ENCODE data around the gene MAGEB6B.
"Not testable (repeated sequence)": the region's sequence is repeated elsewhere in the genome, so short reads cannot be mapped to it uniquely, and the experiment has no call there.

The MAGEB6B gene

GRCh38 chrX:26203561-26203960 is 43.2 kb downstream of the MAGEB6B start:
- Histone ChIP-seq H3K79me2 (ENCODE audit: insufficient read depth, low read length) (no peaks in the 10 kb centered on the region), H3K4me1 (ENCODE audit: insufficient read depth, low read length) (no peaks in the 10 kb centered on the region), H3K9me3 (ENCODE audit: insufficient read depth, low read length, severe bottlenecking) (no peaks in the 10 kb centered on the region), H3K4me2 (ENCODE audit: insufficient read depth, low read length) (no peak overlapping the region), H4K20me1 (ENCODE audit: insufficient read depth, low read length) (no peaks in the 10 kb centered on the region), H3K4me3 (ENCODE audit: low read depth in 1 of 2, low read length in 2 of 2) (no peak overlapping the region), H3K36me3 (ENCODE audit: insufficient read depth, low read length) (no peaks in the 10 kb centered on the region), H2AFZ (ENCODE audit: low read depth, low read length) (no peak overlapping the region), H3K9ac (ENCODE audit: low read depth, low read length) (no peak overlapping the region), H3K27me3 (ENCODE audit: insufficient read depth, low read length, poor library complexity) (no peaks in the 10 kb centered on the region), H3K27ac (ENCODE audit: low read length) (no peak overlapping the region)
- no peak for TF ChIP-seq EZH2 (IDR thresholded peaks at IDR 0.05; ENCODE audit: borderline replicate concordance, low read depth, low read length, severe bottlenecking)
- TF ChIP-seq CTCF (IDR thresholded peaks at IDR 0.05; ENCODE audit: borderline replicate concordance, extremely low read depth, low read length, poor library complexity, severe bottlenecking), result no peak
- ATAC-seq (ENCODE audit: insufficient read depth, low read depth) (no peak), DNase-seq (no peak)

GRCh38 chrX:26204717-26205116 is 44.3 kb downstream of the MAGEB6B start:
- not testable (repeated sequence) for H3K4me2 ChIP-seq (ENCODE audit: insufficient read depth, low read length); H2AFZ ChIP-seq (ENCODE audit: low read depth, low read length); H4K20me1 ChIP-seq (ENCODE audit: insufficient read depth, low read length); H3K27me3 ChIP-seq (ENCODE audit: insufficient read depth, low read length, poor library complexity); H3K4me3 ChIP-seq (ENCODE audit: low read depth in 1 of 2, low read length in 2 of 2); H3K27ac ChIP-seq (ENCODE audit: low read length); H3K36me3 ChIP-seq (ENCODE audit: insufficient read depth, low read length); H3K9me3 ChIP-seq (ENCODE audit: insufficient read depth, low read length, severe bottlenecking); H3K9ac ChIP-seq (ENCODE audit: low read depth, low read length); H3K79me2 ChIP-seq (ENCODE audit: insufficient read depth, low read length); DNase-seq; ATAC-seq (ENCODE audit: insufficient read depth, low read depth); H3K4me1 ChIP-seq (ENCODE audit: insufficient read depth, low read length)

- no peak overlapping the region for H3K4me2 ChIP-seq (ENCODE audit: insufficient read depth, low read length)
- no peak overlapping the region for H3K27ac ChIP-seq (ENCODE audit: low read length)
- no peaks in the 10 kb centered on the region for H3K27me3 ChIP-seq (ENCODE audit: insufficient read depth, low read length, poor library complexity)
- DNase-seq (no peak), ATAC-seq (ENCODE audit: insufficient read depth, low read depth) (no peak)
- H3K79me2 ChIP-seq (ENCODE audit: insufficient read depth, low read length), result no peaks in the 10 kb centered on the region
- TF ChIP-seq CTCF (IDR thresholded peaks at IDR 0.05; ENCODE audit: borderline replicate concordance, extremely low read depth, low read length, poor library complexity, severe bottlenecking), result no peak
- H3K9me3 ChIP-seq (ENCODE audit: insufficient read depth, low read length, severe bottlenecking), result no peaks in the 10 kb centered on the region
- no peaks in the 10 kb centered on the region for H3K36me3 ChIP-seq (ENCODE audit: insufficient read depth, low read length)
- H2AFZ ChIP-seq (ENCODE audit: low read depth, low read length), result no peak overlapping the region
- H4K20me1 ChIP-seq (ENCODE audit: insufficient read depth, low read length), result no peaks in the 10 kb centered on the region
- H3K4me3 ChIP-seq (ENCODE audit: low read depth in 1 of 2, low read length in 2 of 2), result no peak overlapping the region
- no peak overlapping the region for H3K9ac ChIP-seq (ENCODE audit: low read depth, low read length)
- H3K4me1 ChIP-seq (ENCODE audit: insufficient read depth, low read length), result no peaks in the 10 kb centered on the region
Observed at GRCh38 chrX:26208012-26208411, 47.6 kb downstream of the MAGEB6B start.

Data from DND-41 (cell line).